Mesenteric fat pad (tissue), 1 donor: ENCODE measurements around the gene ARHGEF33. TPM values are rescaled to one million over a fixed set of nuclear protein-coding genes. Genes with fewer than 3 reads are reported as not detected.

Source experiments
- DNase-seq: peaks from one replicate; pipeline ENCODE4 v3.0.0-alpha.2; 2020; ENCODE audit warnings: low spot score
- long read RNA-seq: library from polyadenylated mRNA; unstranded; transcript quantifications from one replicate; pipeline ENCODE4 v2.0.0, GENCODE V29; 2020
- total RNA-seq: library from RNA; stranded (reverse); fragmentation: NEBNext Ultra II Directional; extraction: Animal tissue kit (Norgen Biotek cat#: 25700); gene quantifications from one replicate; pipeline ENCODE4 v1.2.1, GENCODE V29; 2021
- donor health status: DM: yes; HTN: yes; CAD: no.

The ARHGEF33 gene
- 0.35 TPM for total RNA-seq
- long read RNA-seq, result 0 reads

GRCh38 chr2:38889575-38889974 lies at the start of gene ARHGEF33:
Gene ARHGEF33, plus strand, starts transcription at chr2:38889875. Its CDS starts 29,573 bp downstream, at chr2:38919448.
- DNase-seq, result no peak

GRCh38 chr2:38850045-38850444 lies 39.6 kb upstream of the ARHGEF33 start:
- no peak for DNase-seq

GRCh38 chr2:38856165-38856564 lies 33.5 kb upstream of the ARHGEF33 start:
- no peak for DNase-seq

GRCh38 chr2:38862476-38862875 lies 27.2 kb upstream of the ARHGEF33 start:
- no peak for DNase-seq

- DNase-seq, result no peak
These were observed 26.5 kb upstream of the ARHGEF33 start for GRCh38 chr2:38863061-38863695.

- DNase-seq, result no peak
These were observed 22.8 kb upstream of the ARHGEF33 start for GRCh38 chr2:38866773-38867443.

- no peak for DNase-seq
These were observed 18.2 kb upstream of the ARHGEF33 start for GRCh38 chr2:38871432-38871831.

GRCh38 chr2:38873763-38874162 lies 15.9 kb upstream of the ARHGEF33 start:
- no peak for DNase-seq

GRCh38 chr2:38875227-38875575 lies 14.5 kb upstream of the ARHGEF33 start:
- no peak for DNase-seq

- DNase-seq, result peak; percentile 94
These were observed 13.9 kb upstream of the ARHGEF33 start, which contains the start of the genes DHX57 and MORN2 for GRCh38 chr2:38875576-38876367. Gene DHX57, minus strand, starts transcription at chr2:38875934. Its CDS starts 7,529 bp downstream, at chr2:38868405. Gene MORN2, plus strand, starts transcription at chr2:38875976.

- no peak for DNase-seq
These were observed 13.3 kb upstream of the ARHGEF33 start for GRCh38 chr2:38876407-38876806.

GRCh38 chr2:38886063-38886462 lies 3.6 kb upstream of the ARHGEF33 start:
- no peak for DNase-seq

GRCh38 chr2:38887347-38887746 lies 2.3 kb upstream of the ARHGEF33 start:
- DNase-seq, result no peak

- DNase-seq, result no peak
These were observed 1.6 kb upstream of the ARHGEF33 start for GRCh38 chr2:38887902-38888554.

- no peak for DNase-seq
These were observed 630 bp upstream of the ARHGEF33 start for GRCh38 chr2:38889045-38889444.

GRCh38 chr2:38892819-38893218 lies 3.1 kb downstream of the ARHGEF33 start:
- no peak for DNase-seq

GRCh38 chr2:38898256-38898655 lies 8.6 kb downstream of the ARHGEF33 start:
- no peak for DNase-seq

- no peak for DNase-seq
These were observed 11.1 kb downstream of the ARHGEF33 start for GRCh38 chr2:38900726-38901125.

- DNase-seq, result no peak
These were observed 15.6 kb downstream of the ARHGEF33 start for GRCh38 chr2:38905251-38905650.

GRCh38 chr2:38907242-38907641 lies 17.6 kb downstream of the ARHGEF33 start:
- no peak for DNase-seq

GRCh38 chr2:38907743-38908562 lies 18.3 kb downstream of the ARHGEF33 start:
- DNase-seq, result no peak
